ENCODE measurements around the gene MFSD2B. TPM values are rescaled to one million over a fixed set of nuclear protein-coding genes. Genes with fewer than 3 reads are reported as not detected.

MFSD2B gene
- total RNA-seq, 1 donor from 2014 or later = not detected

DNA sequence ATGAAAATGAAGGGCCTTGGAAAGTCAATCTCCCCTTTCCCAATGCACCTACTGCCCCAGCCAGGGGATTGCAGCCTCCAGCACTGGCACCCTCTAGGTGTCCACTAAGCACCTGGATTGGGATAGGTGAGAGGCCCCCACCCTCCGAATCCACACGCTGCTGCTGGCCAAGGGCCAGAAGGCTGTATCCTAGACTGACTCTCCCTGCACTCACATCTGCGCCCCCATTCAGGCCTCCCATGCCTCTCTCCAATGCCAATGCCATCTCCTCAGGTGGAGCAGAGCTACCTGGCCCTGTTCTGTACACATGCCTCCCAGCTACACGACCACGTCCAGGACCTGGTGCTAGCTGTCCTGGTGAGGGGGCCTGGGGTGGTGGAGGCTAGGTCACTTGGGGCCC lies 9.8 kb downstream of the MFSD2B start:
- H2AFZ ChIP-seq (replicated peaks) = no peak overlapping the region
- H3K79me2 ChIP-seq (ENCODE audit: low read depth) = no peaks in the 10 kb centered on the region
- H3K4me1 ChIP-seq = no peaks in the 10 kb centered on the region
- H3K4me3 ChIP-seq = no peak overlapping the region
- Mint-ChIP-seq H3K9me3 (no peaks in the 10 kb centered on the region), H3K27ac (no peak overlapping the region), H3K36me3 (peaks cover 11% of the 10 kb centered on the region), H3K4me1 (peaks cover 7% of the 10 kb centered on the region), H3K4me3 (no peak overlapping the region), H3K27me3 (ENCODE audit: insufficient read depth, low read depth) (peaks cover 4% of the 10 kb centered on the region)
- no peaks in the 10 kb centered on the region for H3F3A ChIP-seq (ENCODE audit: low read depth)
- H3K9me3 ChIP-seq (ENCODE audit: low read depth) = no peaks in the 10 kb centered on the region
- no peaks in the 10 kb centered on the region for H4K20me1 ChIP-seq (ENCODE audit: low read depth)
- no peak for DNase-seq (ENCODE audit: low spot score)
- no peaks in the 10 kb centered on the region for H3K36me3 ChIP-seq
- H3K27me3 ChIP-seq = no peaks in the 10 kb centered on the region
- no peak overlapping the region for H3K4me2 ChIP-seq
- H3K9ac ChIP-seq = no peak overlapping the region
- H3K27ac ChIP-seq = no peak overlapping the region
- TF ChIP-seq EZH2phosphoT487 (IDR thresholded peaks at IDR 0.05) (no peak), EZH2 (IDR thresholded peaks at IDR 0.05) (no peak)
- TF ChIP-seq, protein P1, sequence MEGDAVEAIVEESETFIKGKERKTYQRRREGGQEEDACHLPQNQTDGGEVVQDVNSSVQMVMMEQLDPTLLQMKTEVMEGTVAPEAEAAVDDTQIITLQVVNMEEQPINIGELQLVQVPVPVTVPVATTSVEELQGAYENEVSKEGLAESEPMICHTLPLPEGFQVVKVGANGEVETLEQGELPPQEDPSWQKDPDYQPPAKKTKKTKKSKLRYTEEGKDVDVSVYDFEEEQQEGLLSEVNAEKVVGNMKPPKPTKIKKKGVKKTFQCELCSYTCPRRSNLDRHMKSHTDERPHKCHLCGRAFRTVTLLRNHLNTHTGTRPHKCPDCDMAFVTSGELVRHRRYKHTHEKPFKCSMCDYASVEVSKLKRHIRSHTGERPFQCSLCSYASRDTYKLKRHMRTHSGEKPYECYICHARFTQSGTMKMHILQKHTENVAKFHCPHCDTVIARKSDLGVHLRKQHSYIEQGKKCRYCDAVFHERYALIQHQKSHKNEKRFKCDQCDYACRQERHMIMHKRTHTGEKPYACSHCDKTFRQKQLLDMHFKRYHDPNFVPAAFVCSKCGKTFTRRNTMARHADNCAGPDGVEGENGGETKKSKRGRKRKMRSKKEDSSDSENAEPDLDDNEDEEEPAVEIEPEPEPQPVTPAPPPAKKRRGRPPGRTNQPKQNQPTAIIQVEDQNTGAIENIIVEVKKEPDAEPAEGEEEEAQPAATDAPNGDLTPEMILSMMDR (IDR thresholded peaks at IDR 0.05) = no peak

DNA sequence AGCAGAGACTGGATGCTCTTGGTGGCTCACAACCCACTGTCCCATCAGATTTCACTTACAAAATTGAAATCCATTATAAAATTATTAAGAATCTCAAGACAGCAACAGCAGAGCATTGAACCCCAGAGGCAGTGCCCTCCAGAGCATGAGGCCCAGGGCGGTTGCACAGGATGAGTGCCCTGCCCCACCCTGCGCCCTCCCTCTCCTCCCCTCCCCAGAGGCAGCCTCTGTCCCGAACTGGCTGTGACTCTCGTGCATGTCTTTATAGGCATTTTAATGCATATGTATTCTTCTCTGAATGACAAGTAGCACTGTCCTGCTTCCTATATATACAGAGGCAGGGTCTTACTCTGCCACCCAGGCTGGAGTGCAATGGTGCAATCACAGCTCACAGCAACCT lies 10.4 kb downstream of the MFSD2B start:
- Mint-ChIP-seq H3K27me3 (ENCODE audit: insufficient read depth, low read depth) (peaks cover 4% of the 10 kb centered on the region), H3K9me3 (no peaks in the 10 kb centered on the region), H3K36me3 (peaks cover 15% of the 10 kb centered on the region), H3K4me3 (no peak overlapping the region), H3K27ac (no peak overlapping the region), H3K4me1 (peaks cover 7% of the 10 kb centered on the region)
- H3K4me2 ChIP-seq = no peak overlapping the region
- no peak overlapping the region for H3K9ac ChIP-seq
- no peak for DNase-seq (ENCODE audit: low spot score)
- H3K9me3 ChIP-seq (ENCODE audit: low read depth) = no peaks in the 10 kb centered on the region
- TF ChIP-seq, protein P1 (IDR thresholded peaks at IDR 0.05) = no peak
- TF ChIP-seq EZH2 (IDR thresholded peaks at IDR 0.05) (no peak), EZH2phosphoT487 (IDR thresholded peaks at IDR 0.05) (no peak)
- no peaks in the 10 kb centered on the region for H3K27me3 ChIP-seq
- H4K20me1 ChIP-seq (ENCODE audit: low read depth) = no peaks in the 10 kb centered on the region
- H3K79me2 ChIP-seq (ENCODE audit: low read depth) = no peaks in the 10 kb centered on the region
- H3K4me1 ChIP-seq = no peaks in the 10 kb centered on the region
- H3K36me3 ChIP-seq = no peaks in the 10 kb centered on the region
- H2AFZ ChIP-seq (replicated peaks) = no peak overlapping the region
- no peaks in the 10 kb centered on the region for H3F3A ChIP-seq (ENCODE audit: low read depth)
- no peak overlapping the region for H3K27ac ChIP-seq
- H3K4me3 ChIP-seq = no peak overlapping the region

DNA sequence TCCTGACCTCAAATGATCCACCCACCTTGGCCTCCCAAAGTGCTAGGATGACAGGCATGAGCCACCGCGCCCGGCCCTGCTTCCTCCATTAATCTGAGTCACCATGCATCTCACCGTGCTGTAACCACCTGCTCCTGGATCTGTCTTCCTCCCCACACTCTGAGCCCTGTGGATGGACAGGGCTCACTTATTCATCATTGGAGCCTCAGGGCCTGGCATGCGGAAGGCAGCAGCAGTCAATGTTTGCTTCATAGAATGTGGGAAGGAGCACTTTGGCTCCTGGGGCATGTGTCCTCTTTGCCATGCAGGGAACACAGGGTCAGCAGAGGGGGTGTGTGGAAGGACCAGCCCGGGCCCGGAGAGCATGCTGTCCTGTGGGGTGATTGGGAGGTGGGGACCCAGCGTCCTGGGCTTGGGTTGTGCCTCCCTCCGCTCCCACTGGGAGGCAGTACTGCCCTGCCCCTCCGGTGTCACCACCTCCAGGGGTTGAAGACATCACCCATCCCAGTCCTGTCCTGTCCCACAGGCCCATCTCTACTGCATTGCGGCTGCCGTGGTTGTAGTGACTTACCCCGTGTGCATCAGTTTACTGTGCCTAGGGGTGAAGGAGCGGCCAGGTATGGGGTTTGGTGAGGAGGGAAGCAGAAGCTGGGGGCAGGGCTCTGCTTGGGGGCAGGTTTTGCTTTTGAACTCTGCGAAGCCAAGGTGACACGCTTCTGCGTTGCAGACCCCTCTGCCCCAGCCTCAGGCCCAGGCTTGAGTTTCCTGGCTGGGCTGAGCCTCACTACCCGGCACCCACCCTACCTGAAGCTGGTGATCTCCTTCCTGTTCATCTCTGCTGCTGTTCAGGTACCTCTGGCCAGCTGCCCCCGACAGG lies 11.5 kb downstream of the MFSD2B start:
- H3K27ac ChIP-seq = no peak overlapping the region
- no peaks in the 10 kb centered on the region for H3K36me3 ChIP-seq
- H3K4me2 ChIP-seq = no peak overlapping the region
- H3K79me2 ChIP-seq (ENCODE audit: low read depth) = no peaks in the 10 kb centered on the region
- peak; percentile 57 for DNase-seq (ENCODE audit: low spot score)
- Mint-ChIP-seq H3K4me3 (no peak overlapping the region), H3K27ac (peak overlapping the region; percentile 93), H3K9me3 (no peaks in the 10 kb centered on the region), H3K36me3 (peaks cover 19% of the 10 kb centered on the region), H3K4me1 (peaks cover 14% of the 10 kb centered on the region), H3K27me3 (ENCODE audit: insufficient read depth, low read depth) (peaks cover 4% of the 10 kb centered on the region)
- no peak for TF ChIP-seq EZH2 (IDR thresholded peaks at IDR 0.05)
- TF ChIP-seq EZH2phosphoT487 (IDR thresholded peaks at IDR 0.05) = no peak
- TF ChIP-seq, protein P1 (IDR thresholded peaks at IDR 0.05) = peak; percentile 48
- peaks cover 5% of the 10 kb centered on the region for H3K4me1 ChIP-seq
- H3K9me3 ChIP-seq (ENCODE audit: low read depth) = no peaks in the 10 kb centered on the region
- no peak overlapping the region for H2AFZ ChIP-seq (replicated peaks)
- no peak overlapping the region for H3K9ac ChIP-seq
- H3K27me3 ChIP-seq = no peaks in the 10 kb centered on the region
- H4K20me1 ChIP-seq (ENCODE audit: low read depth) = no peaks in the 10 kb centered on the region
- H3F3A ChIP-seq (ENCODE audit: low read depth) = no peaks in the 10 kb centered on the region
- H3K4me3 ChIP-seq = no peak overlapping the region
